Measurements from ENCODE around the gene EYS. TPM values are rescaled to one million over a fixed set of nuclear protein-coding genes. Genes with fewer than 3 reads are reported as not detected.

The EYS gene
- total RNA-seq, 1 experiment from 2014 or later: not detected

GRCh38 chr6:65708162-65708561 is 1.1 kb upstream of the EYS start:
- Histone ChIP-seq H2BK15ac (ENCODE audit: low read depth, low read length) (no peak overlapping the region), H3K18ac (ENCODE audit: insufficient read length, low read depth, low read length) (no peak overlapping the region), H3T11ph (ENCODE audit: low read length) (no peak overlapping the region), H3K14ac (ENCODE audit: insufficient read depth, low read length) (no peak overlapping the region), H3K23ac (ENCODE audit: insufficient read length, low read depth, low read length) (no peak overlapping the region), H3K27me3 (ENCODE audit: insufficient read depth, low read length) (no peaks in the 10 kb centered on the region), H4K20me1 (ENCODE audit: control insufficient read depth, insufficient read depth, insufficient read length) (no peaks in the 10 kb centered on the region), H2BK20ac (ENCODE audit: low read depth, low read length, poor library complexity, severe bottlenecking) (no peak overlapping the region), H4K91ac (ENCODE audit: insufficient read length, low read depth, low read length) (no peak overlapping the region), H3K9ac (ENCODE audit: extremely low read depth, insufficient read length, low read length) (no peak overlapping the region), H2BK5ac (ENCODE audit: insufficient read length, low read length) (no peak overlapping the region), H3K4me1 (ENCODE audit: insufficient read depth, low read length) (no peaks in the 10 kb centered on the region), H3K79me2 (ENCODE audit: insufficient read depth, low read length) (no peaks in the 10 kb centered on the region), H3K23me2 (ENCODE audit: insufficient read length, low read depth, low read length, poor library complexity, severe bottlenecking) (no peaks in the 10 kb centered on the region), H3K56ac (ENCODE audit: insufficient read length, low read depth, low read length) (no peak overlapping the region), H4K5ac (ENCODE audit: insufficient read length, low read depth, low read length) (no peak overlapping the region), H3K79me1 (ENCODE audit: insufficient read depth, low read depth, low read length, poor library complexity, severe bottlenecking) (no peaks in the 10 kb centered on the region), H3K27ac (ENCODE audit: insufficient read length, low read depth, low read length) (no peak overlapping the region), H2AK5ac (ENCODE audit: insufficient read length, low read length) (no peak overlapping the region), H2BK12ac (ENCODE audit: insufficient read length, low read depth, low read length) (no peak overlapping the region), H3K4me2 (ENCODE audit: insufficient read depth, insufficient read length, low read length) (no peak overlapping the region), H3K9me3 (ENCODE audit: control insufficient read depth, low read depth, low read length) (no peaks in the 10 kb centered on the region), H4K8ac (replicated peaks; ENCODE audit: insufficient read length, low read depth, low read length) (no peak overlapping the region), H2AFZ (ENCODE audit: low read length) (no peak overlapping the region), H2BK120ac (ENCODE audit: low read depth, low read length, poor library complexity, severe bottlenecking) (no peak overlapping the region), H3K4ac (ENCODE audit: low read depth, low read length) (no peak overlapping the region)
- TF ChIP-seq CTCF (conservative IDR thresholded peaks at IDR 0.05): no peak
- H3K4me3 Mint-ChIP-seq: no peak overlapping the region
- no peaks in the 10 kb centered on the region; a peak in 1 of 5 replicates for H3K9me3 Mint-ChIP-seq
- no peaks in the 10 kb centered on the region for H3K27me3 Mint-ChIP-seq (ENCODE audit: low read depth)
- DNase-seq: no peak
- H3K36me3 Mint-ChIP-seq (ENCODE audit: insufficient read depth in 1 of 3, low read depth in 3 of 3): no peaks in the 10 kb centered on the region
- peaks cover 3 to 15% of the 10 kb centered on the region in 2 experiments; a peak in 2 of 4 replicates for H3K4me1 Mint-ChIP-seq
- no CpG with 5 or more reads among the region's 1 CpG for WGBS (ENCODE audit: extremely low coverage, insufficient read length, low lambda C conversion rate)
- H3K27ac Mint-ChIP-seq: no peak overlapping the region
